ENCODE results near the gene PCCA. TPM values are rescaled to one million over a fixed set of nuclear protein-coding genes. Genes with fewer than 3 reads are reported as not detected.

Gene PCCA
- total and polyA plus RNA-seq, 2 of the 13 experiments (the other 11 are each of a cell fraction or from before 2014, with no cell fraction given), result 15.0 to 32.2 TPM

GRCh38 chr13:100423375-100423774 lies 334.5 kb downstream of the PCCA start:
- ChIA-PET POLR2A (interaction anchor here (1.3 kb wide), 1 partner anchor 817 kb away, joined by 4 read pairs; no protein-coding TSS in a partner anchor), CTCF (ENCODE audit: low intra/inter-chr PET ratio, low total read pairs) (no interaction called here)
- Histone ChIP-seq H3K9me3 (ENCODE audit: low read length) (no peaks in the 10 kb centered on the region), H4K20me1 (ENCODE audit: insufficient read depth, low read length) (no peaks in the 10 kb centered on the region), H3K9ac (ENCODE audit: insufficient read depth, low read depth, low read length) (no peak overlapping the region), H3K4me3 (replicated peaks in 1 of 3; ENCODE audit: insufficient read depth in 1 of 3, low read depth in 2 of 3, low read length in 3 of 3) (no peak overlapping the region), H3K79me2 (ENCODE audit: insufficient read depth, low read length) (no peaks in the 10 kb centered on the region), H2AFZ (ENCODE audit: low read length) (no peak overlapping the region), H3K27me3 (ENCODE audit: control insufficient read depth in 1 of 2, insufficient read depth in 2 of 2, low read length in 2 of 2) (no peaks in the 10 kb centered on the region; a peak in 1 of 5 replicates), H3K36me3 (replicated peaks in 1 of 2; ENCODE audit: control insufficient read depth in 1 of 2, insufficient read depth in 2 of 2, low read length in 2 of 2) (peaks cover 0 to 3% of the 10 kb centered on the region in 2 experiments; a peak in 1 of 5 replicates), H3K4me1 (ENCODE audit: insufficient read depth, low read length) (peaks cover 8% of the 10 kb centered on the region; the same call in 1 of the 2 replicates), H3K27ac (ENCODE audit: extremely low read length, insufficient read depth, low read length) (no peak overlapping the region), H3K4me2 (ENCODE audit: low read depth, low read length) (no peak overlapping the region)
- 92% methylated on average over 2 of the region's 2 CpGs for WGBS (ENCODE audit: low lambda C conversion rate)
- DNase-seq (ENCODE audit: low spot score) (no peak), FAIRE-seq (no peak), ATAC-seq (no peak)
- no peak for TF ChIP-seq AGO2 (optimal IDR thresholded peaks at IDR 0.05; ENCODE audit: low read depth, low read length)
- no peak for TF ChIP-seq ZNF589 (CRISPR knock-in tag; conservative IDR thresholded peaks at IDR 0.05)
- no peak for TF ChIP-seq DNMT3B (CRISPR knock-in tag; conservative IDR thresholded peaks at IDR 0.05)
- TF ChIP-seq ZNF674 (CRISPR knock-in tag; IDR thresholded peaks at IDR 0.05; ENCODE audit: low read depth), result no peak
- no peak for TF ChIP-seq FOXO4 (CRISPR knock-in tag; conservative IDR thresholded peaks at IDR 0.05)
- no peak for TF ChIP-seq ISX (CRISPR knock-in tag; conservative IDR thresholded peaks at IDR 0.05)
- TF ChIP-seq IRF2 (CRISPR knock-in tag; IDR thresholded peaks at IDR 0.05), result no peak
- TF ChIP-seq ZFP37 (CRISPR knock-in tag; IDR thresholded peaks at IDR 0.05; ENCODE audit: borderline replicate concordance), result no peak
- TF ChIP-seq ZBTB26 (CRISPR knock-in tag; IDR thresholded peaks at IDR 0.05; ENCODE audit: borderline replicate concordance), result no peak
- TF ChIP-seq PTBP1 (IDR thresholded peaks at IDR 0.05; ENCODE audit: low read depth, low read length, poor library complexity, severe bottlenecking), result no peak
- no peak for TF ChIP-seq CHCHD3 (CRISPR knock-in tag; IDR thresholded peaks at IDR 0.05)
- no peak for TF ChIP-seq ZNF670 (CRISPR knock-in tag; IDR thresholded peaks at IDR 0.05; ENCODE audit: borderline replicate concordance)
- no peak for TF ChIP-seq E2F5 (CRISPR knock-in tag; conservative IDR thresholded peaks at IDR 0.05)
- TF ChIP-seq KDM5A (IDR thresholded peaks at IDR 0.05; ENCODE audit: borderline replicate concordance, low read length), result no peak
- TF ChIP-seq KAT2B (IDR thresholded peaks at IDR 0.05; ENCODE audit: borderline replicate concordance, low read depth, low read length), result no peak
- TF ChIP-seq FOXO1 (CRISPR knock-in tag; IDR thresholded peaks at IDR 0.05), result no peak
- no peak for TF ChIP-seq ZBTB7A (CRISPR knock-in tag; IDR thresholded peaks at IDR 0.05)
- BruUV-seq (replicated peaks), result no TSS peak
- intact Hi-C loops (cut with micrococcal nuclease; ENCODE audit: unreplicated experiment) (no loop called here), in situ Hi-C loops (cut with HindIII; ENCODE audit: extremely low pct_ligation_motif_present, low pct_unique_long_range_greater_than_20kb) (no loop called here)
